HG03457 (cell line): ENCODE data around the gene CTDSPL.

Source experiments
- ATAC-seq: cut with Tn5 transposase; IDR thresholded peaks from one replicate; pipeline ENCODE4 v1.9.1; 2021; ENCODE audit warnings: moderate number of reproducible peaks; ENCODE audit not compliant: unreplicated experiment

The CTDSPL gene

DNA sequence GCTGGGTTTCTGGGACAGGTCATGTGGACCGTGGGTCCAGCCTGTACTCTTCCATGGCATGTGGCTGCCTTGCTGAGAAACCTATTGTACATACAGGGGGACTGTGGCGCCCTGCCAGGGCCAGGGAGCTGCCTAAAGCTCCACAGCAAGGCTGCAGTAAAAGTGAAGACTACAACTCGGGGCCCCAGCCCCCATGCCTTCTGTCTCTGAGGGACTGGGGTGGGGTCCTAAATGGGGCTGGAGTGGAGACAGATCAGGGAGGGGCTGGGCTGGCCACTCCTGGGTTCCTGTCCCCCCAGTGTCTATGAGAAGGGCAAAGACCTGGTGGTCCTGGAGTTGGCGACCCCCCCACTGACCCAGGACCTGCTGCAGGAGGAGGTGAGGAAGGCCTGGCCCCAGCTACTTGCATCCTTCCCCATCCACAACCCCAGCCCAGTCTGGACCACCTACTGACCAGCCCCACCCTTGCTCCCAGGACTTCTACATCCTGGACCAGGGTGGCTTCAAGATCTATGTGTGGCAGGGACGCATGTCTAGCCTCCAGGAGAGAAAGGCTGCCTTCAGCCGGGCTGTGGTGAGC, 136.2 kb downstream of the CTDSPL start:
- ATAC-seq: no peak

DNA sequence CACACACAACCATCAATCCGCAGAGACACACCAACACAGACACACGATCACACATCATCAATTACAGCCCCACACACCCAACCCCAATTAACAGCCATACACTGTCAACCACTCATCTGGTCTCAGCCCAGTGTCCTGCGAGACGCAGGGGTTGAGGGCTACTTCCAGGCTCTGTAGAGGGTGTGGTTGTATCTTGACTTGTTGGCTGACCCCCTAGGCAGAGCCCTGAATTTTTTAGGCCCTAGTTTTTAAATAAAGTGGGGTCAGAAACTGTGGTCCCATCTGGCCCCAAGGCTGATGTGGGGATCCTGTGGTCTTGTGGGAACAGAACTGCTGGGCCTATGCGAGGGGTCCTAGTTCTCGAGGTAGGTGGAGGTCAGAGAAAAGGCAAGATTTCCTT, 138.2 kb downstream of the CTDSPL start:
- ATAC-seq: no peak

DNA sequence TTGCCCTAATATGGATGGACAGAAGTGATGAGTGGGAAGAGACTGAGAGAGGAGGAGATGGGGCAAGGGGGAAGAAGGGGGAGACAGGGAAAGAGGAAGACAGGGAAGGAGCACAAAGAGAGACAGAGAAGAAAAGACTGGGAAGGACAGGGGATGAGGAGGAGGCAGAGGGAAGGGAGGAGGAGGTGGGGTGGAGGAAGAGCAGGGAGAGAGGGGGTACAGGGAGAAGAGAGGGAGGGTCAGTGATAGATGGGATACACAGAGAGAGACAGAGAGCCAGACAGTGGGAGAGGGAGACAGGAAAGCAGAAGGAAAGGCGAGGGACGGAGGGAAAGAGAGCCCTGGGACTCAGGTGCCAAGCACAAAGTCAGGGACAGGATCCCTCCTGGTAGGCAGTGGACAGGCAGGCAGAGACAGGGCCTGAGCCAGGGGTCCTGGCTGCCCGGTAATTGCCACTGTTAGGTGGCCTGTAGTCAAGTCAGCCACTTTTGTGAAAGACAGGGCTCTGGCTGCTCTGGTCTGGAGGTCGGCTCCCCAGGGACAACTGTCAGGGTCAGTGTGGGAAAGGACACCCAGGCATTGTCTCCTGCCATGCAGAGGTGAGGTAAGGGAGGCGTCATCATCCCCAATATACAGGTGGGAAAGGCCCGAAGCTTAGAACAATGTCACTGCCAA, 138.7 kb downstream of the CTDSPL start:
- ATAC-seq: no peak

DNA sequence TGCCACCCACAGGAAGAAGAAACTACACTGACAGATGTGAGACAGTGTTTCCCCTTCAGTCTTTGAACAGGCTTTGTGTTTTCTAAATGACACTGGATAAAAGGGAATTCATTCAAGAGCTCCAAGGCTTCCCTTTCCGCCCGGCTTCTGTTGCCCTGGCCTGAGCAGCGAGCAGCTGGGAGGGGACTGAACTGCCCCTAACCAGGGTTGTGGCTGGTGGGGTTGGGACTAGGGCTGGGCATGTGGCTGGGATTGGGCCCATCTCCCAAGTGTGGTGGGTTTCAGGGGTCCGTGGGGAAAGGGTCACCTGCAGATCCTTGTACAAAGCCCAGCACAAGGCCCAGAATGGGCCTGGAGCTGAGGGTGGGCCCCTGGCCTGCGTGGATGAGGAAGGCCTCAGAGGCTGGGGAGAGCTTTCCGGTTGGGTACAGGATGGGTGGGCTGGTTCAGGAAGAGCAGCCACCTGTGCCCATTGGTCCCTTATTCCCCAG, 139.3 kb downstream of the CTDSPL start:
- ATAC-seq: no peak

- no peak for ATAC-seq
Observed at GRCh38 chr3:38001456-38002081, 139.9 kb downstream of the CTDSPL start.

- ATAC-seq: no peak
Observed at GRCh38 chr3:38002291-38002876, 140.7 kb downstream of the CTDSPL start.

GRCh38 chr3:38002940-38003339, 141.3 kb downstream of the CTDSPL start:
- no peak for ATAC-seq

DNA sequence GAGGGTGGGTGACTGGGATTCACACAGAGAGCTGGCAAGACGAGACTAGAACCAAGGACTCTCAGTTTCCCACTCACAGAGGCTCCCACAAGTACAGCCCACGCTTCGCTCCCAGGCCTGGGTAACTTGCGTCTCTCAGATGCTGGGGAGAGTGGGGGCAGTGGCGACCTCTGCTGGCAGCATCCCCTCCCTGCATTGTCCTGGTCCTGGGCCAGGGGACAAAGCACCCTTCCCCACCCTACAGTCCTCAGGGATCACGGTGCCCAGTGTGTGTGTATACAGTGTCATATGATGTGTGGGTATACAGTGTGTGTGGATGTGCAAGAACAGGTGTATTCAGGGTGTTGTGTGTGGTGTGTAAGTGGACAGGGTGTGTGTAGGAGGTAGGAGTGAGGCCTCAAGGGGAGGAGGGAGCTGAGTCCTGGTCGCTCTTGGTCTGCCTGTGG, 141.7 kb downstream of the CTDSPL start:
- ATAC-seq: no peak

- ATAC-seq: no peak
Observed at GRCh38 chr3:38003817-38004414, 142.2 kb downstream of the CTDSPL start.

DNA sequence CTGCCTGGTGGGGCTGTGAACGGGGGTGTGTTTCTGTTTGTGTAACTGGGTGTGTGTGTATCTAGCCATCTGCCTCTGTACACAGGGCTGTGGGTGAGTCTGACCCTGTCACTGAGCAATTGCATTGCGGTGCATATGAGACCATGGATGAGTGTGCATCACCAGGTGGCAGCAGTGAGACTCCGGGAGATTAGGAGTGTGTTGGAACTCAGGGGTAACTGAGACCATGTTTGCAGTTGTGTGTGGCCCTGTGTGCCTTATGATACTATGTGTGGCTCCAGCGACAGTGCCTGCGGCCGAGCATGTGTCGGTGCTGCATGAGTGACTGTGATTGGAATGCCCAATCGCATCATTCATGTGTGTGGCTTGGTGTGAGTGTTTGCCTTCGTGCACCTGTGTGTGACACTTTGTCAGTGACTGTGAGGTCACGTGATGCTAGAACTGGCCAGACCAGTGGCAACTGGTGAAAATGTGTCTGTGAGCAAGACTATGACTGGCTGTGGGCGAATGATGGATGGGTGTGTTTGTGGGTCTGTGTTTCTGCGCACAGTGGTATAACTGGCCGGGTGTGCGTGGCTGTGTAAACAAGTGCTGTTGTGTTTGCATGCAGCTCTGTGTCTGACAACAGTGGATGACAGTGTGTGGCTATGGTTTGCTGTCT, 142.9 kb downstream of the CTDSPL start:
- no peak for ATAC-seq

GRCh38 chr3:38005076-38006020, 143.7 kb downstream of the CTDSPL start:
- no peak for ATAC-seq

DNA sequence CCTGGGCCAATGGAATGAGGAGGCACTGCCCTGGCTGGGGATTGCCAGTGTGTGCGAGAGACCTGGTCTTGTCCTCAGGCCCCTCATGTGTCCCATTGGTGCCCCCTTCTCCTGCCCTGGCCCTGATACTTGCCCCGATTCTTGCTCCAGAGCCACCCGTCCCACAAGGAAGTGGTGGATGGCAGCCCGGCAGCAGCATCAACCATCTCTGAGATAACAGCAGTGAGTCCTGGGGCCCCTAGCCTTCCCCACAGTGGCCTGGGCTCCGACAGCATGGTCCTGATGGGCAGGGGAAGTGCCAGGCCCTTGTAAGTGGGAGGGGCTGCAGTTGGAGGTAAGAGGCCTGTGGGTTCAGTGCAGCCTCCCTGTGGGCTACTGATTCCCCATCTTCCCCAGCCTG, 144.4 kb downstream of the CTDSPL start:
- no peak for ATAC-seq

GRCh38 chr3:38006445-38006995, 144.8 kb downstream of the CTDSPL start:
- ATAC-seq: no peak

GRCh38 chr3:38007754-38008090, 146.0 kb downstream of the CTDSPL start:
- no peak for ATAC-seq

- no peak for ATAC-seq
Observed at GRCh38 chr3:38008191-38008701, 146.6 kb downstream of the CTDSPL start.

- no peak for ATAC-seq
Observed at GRCh38 chr3:38008971-38009580, 147.4 kb downstream of the CTDSPL start.

DNA sequence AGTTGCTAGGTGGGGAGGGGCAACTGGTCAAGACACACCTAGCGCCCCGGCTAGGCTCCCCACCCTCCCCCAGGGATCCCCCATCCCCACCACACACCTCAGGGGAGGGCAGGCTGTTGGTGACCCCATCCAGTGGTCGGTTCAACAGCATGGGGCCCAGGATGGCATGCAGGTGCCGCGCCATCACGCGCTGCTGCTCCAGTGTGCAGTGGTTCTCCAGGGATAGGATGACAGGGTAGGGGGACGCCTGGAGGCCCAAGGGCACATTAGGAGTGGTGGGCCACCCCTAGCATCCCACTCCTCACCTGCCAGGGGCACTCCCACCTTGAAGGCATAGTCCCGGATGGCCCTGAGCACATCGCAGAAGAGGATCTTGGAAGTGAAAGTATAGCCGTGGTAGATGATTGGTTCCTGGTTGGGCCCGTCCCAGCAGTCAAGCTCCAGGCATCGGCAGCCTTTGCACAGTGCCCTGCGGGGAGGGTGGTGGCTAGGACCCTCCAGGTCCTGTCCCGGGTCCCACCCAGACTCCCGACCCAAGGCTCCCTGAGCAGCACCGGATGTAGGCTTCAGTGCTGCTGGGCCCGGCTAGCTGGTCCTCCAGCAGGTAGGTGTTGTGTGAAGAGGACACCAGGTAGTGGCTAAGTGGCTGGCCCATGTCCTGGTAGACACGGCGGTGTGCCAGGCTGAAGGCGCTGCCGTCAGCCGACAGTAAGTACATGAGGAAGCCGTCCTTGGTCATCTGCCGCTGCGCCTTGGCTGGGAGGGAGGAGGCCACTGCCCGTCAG, 148.3 kb downstream of the CTDSPL start:
- no peak for ATAC-seq

DNA sequence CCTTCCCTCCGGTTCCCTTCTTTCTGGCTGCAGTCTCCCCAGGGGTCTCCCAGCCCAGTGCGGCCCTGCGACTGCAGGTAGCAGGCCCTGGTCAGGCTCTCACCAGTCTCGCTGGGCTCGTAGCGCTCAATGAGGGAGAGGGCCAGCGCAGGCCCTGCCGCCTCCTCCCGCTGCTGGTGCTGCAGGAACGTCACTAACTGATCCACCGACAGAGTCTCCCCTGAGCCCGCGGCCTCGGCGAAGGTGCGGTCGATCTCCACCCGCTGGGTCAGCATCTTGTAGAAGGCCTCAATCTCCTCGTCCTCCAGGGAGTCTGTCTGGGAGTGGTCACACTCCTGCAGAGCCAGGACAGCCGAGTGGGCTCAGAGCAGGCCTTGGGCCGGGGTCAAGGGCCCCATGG, 149.4 kb downstream of the CTDSPL start:
- no peak for ATAC-seq
